Lower leg skin (tissue), 3 donors: ENCODE results near the gene METTL15.

Experiments used
- CTCF ChIP-seq, 3 donors: fragments of 450-650 bp; IDR thresholded peaks; one replicate each; pipeline ENCODE4 v1.5.1; 2016; ENCODE audit warnings: antibody characterized with exemption in 3 of 3, mild to moderate bottlenecking in 3 of 3, moderate library complexity in 2 of 3
- POLR2A ChIP-seq, 2 donors: fragments of 450-650 bp; IDR thresholded peaks; one replicate each; pipeline ENCODE4 v1.6.1; 2016 to 2017; ENCODE audit warnings: antibody characterized with exemption in 2 of 2, mild to moderate bottlenecking in 1 of 2, moderate library complexity in 1 of 2

- no peak for TF ChIP-seq CTCF (IDR thresholded peaks at IDR 0.05)
- no peak for TF ChIP-seq POLR2A (IDR thresholded peaks at IDR 0.05)
These were observed 3.8 kb upstream of the METTL15 start for GRCh38 chr11:28104425-28104824.
